ENCODE data around the gene SLC25A5. TPM values are rescaled to one million over a fixed set of nuclear protein-coding genes. Genes with fewer than 3 reads are reported as not detected.

Gene SLC25A5
- total RNA-seq (100 to 1,000 TPM; 102 to 171 (median 116) TPM), total RNA-seq (51.6 to 439 (median 115) reads per million in 29 experiments)
- total RNA-seq (2013) = 111 TPM

DNA sequence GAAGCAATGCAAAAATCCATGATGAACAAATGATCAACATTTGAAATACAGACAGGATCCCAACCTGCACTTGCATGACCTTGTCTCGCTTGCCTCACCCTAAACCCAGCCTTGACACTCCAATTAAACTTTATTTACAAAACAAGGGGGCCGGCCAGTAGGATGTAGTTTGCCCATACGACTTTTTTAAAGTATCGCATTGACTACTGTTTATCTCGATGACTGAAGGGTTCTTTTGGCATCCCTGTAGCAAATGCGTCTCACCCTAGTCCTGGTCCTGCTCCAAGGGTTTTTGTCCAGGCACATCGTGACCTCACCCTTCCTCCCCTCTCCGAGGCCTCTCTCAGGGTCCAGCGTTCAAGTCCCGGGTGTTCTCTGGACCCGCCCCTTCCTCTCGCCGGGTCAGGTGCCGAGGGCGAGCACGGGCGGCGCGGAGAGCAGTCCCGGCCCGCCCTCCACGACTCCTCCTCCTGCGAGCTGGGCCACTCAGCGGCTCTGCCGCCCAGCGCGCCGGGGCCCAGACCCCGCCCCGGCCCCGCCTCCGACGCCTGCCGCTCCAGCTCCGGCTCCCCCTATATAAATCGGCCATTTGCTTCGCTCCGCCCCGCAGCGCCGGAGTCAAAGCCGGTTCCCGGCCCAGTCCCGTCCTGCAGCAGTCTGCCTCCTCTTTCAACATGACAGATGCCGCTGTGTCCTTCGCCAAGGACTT lies at the start of gene SLC25A5:
Gene SLC25A5 (plus strand): TSS at position 603 of the 709 bp plus-strand sequence. CDS start 72 bp downstream, at position 675.
- Histone ChIP-seq H3K36me3 (ENCODE audit: control insufficient read depth in 2 of 2, extremely low read depth in 1 of 2, insufficient read depth in 1 of 2, low read length in 1 of 2) (peaks cover 0 to 20% of the 10 kb centered on the region in 2 donors), H3K27me3 (replicated peaks in 1 of 2; ENCODE audit: control insufficient read depth in 2 of 2, extremely low read depth in 1 of 2, insufficient read depth in 2 of 2, low read length in 1 of 2) (no peaks in the 10 kb centered on the region), H3K4me1 (ENCODE audit: control insufficient read depth in 1 of 2, extremely low read depth in 1 of 2, insufficient read depth in 2 of 2, low read length in 2 of 2) (peaks cover 0 to 16% of the 10 kb centered on the region in 2 experiments), H3K27ac (ENCODE audit: low read length) (peak within 1 kb of the TSS; percentile 84), H3K9me3 (no peaks in the 10 kb centered on the region), H3K4me3 (ENCODE audit: control insufficient read depth in 1 of 2, extremely low read depth in 1 of 2, low read length in 1 of 2) (peak within 1 kb of the TSS; percentile 72 to 77)
- ChIA-PET POLR2A (interaction anchor here in 1 of 2 donors (0.6 kb wide), 1 partner anchor 152 kb away, joined by 3 read pairs; no protein-coding TSS in a partner anchor), CTCF (interaction anchor here (0.6 kb wide), 2 partner anchors 290 to 472 kb away, joined by 3 to 18 read pairs; partner anchors contain the start of gene SOWAHD (in 1 of the 2))
- H3K27me3 Mint-ChIP-seq = peaks cover 0 to 5% of the 10 kb centered on the region in 2 donors
- peak; percentile 52 to 89 (median 77) for DNase-seq
- peak within 1 kb of the TSS; percentile 84 to 88 for H3K27ac Mint-ChIP-seq
- H3K9me3 Mint-ChIP-seq = no peaks in the 10 kb centered on the region
- ATAC-seq (replicated peaks in 1 of 4) = peak; percentile 84 to 91 (median 86)
- H3K4me1 Mint-ChIP-seq = peaks cover 9 to 16% (median 15%) of the 10 kb centered on the region in 3 donors
- peak within 1 kb of the TSS; percentile 82 to 93 (median 86) for H3K4me3 Mint-ChIP-seq
- no peaks in the 10 kb centered on the region for H3K36me3 Mint-ChIP-seq
- WGBS (ENCODE audit: insufficient coverage) = 0% methylated on average over 21 of the region's 46 CpGs

DNA sequence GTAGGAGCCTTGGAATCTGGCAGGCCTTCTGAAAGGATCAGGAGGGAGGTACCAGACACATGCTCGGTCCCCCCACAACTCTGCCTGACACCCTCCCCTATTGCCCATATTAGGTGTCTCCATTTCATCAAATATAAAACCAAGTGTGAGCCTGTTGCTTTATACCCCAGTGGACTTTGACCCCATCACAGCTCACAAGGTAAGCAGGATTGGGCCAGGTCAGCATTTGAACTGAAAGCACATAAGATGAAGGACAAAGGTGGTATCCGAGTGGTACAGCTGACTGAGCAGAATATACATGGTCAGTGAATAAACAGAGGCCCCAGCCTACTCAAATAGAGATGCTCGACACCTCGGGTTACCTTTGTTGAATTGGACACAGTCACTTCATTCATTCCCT lies 49.1 kb upstream of the SLC25A5 start:
- H3K27me3 ChIP-seq (replicated peaks in 1 of 2; ENCODE audit: control insufficient read depth in 2 of 2, extremely low read depth in 1 of 2, insufficient read depth in 2 of 2, low read length in 1 of 2) = no peaks in the 10 kb centered on the region
- no peaks in the 10 kb centered on the region for H3K4me1 ChIP-seq (ENCODE audit: control insufficient read depth in 1 of 2, extremely low read depth in 1 of 2, insufficient read depth in 2 of 2, low read length in 2 of 2)
- CTCF ChIA-PET = no interaction called here
- 100% methylated on average over 2 of the region's 4 CpGs for WGBS (ENCODE audit: insufficient coverage)
- POLR2A ChIA-PET = no interaction called here
- H3K36me3 ChIP-seq (ENCODE audit: control insufficient read depth in 2 of 2, extremely low read depth in 1 of 2, insufficient read depth in 1 of 2, low read length in 1 of 2) = no peaks in the 10 kb centered on the region
- H3K4me3 ChIP-seq (ENCODE audit: control insufficient read depth in 1 of 2, extremely low read depth in 1 of 2, low read length in 1 of 2) = no peak overlapping the region
- Mint-ChIP-seq H3K36me3 (peaks cover 8% of the 10 kb centered on the region), H3K27ac (no peak overlapping the region), H3K27me3 (peaks cover 0 to 9% of the 10 kb centered on the region in 2 donors), H3K4me1 (no peaks in the 10 kb centered on the region), H3K4me3 (no peak overlapping the region), H3K9me3 (no peaks in the 10 kb centered on the region)
- no peak overlapping the region for H3K27ac ChIP-seq (ENCODE audit: low read length)
- no peaks in the 10 kb centered on the region for H3K9me3 ChIP-seq
- no peak for ATAC-seq (replicated peaks in 1 of 4)
- DNase-seq = no peak

DNA sequence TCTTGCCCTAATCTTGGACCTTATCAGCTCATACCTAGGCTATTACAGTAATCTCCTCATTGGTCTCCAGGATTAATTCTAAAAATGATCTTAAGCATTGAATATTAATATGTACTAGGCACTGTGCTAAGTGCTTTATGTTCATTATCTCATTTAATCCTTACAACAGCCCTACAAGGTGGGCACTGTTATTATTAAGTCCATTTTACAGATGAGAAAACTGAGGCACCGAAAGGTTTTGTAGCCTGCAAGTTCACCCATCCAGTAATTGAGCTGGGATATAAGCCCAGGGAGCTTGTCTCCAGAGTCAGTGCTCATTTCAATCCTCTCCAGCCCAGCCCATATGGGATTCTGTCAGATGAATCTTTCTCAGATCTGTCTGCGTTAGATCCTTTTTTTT lies 48.3 kb upstream of the SLC25A5 start:
- Mint-ChIP-seq H3K36me3 (peaks cover 8% of the 10 kb centered on the region), H3K9me3 (no peaks in the 10 kb centered on the region), H3K27ac (no peak overlapping the region), H3K27me3 (peaks cover 0 to 9% of the 10 kb centered on the region in 2 donors), H3K4me1 (no peaks in the 10 kb centered on the region), H3K4me3 (no peak overlapping the region)
- Histone ChIP-seq H3K27ac (ENCODE audit: low read length) (no peak overlapping the region), H3K36me3 (ENCODE audit: control insufficient read depth in 2 of 2, extremely low read depth in 1 of 2, insufficient read depth in 1 of 2, low read length in 1 of 2) (no peaks in the 10 kb centered on the region), H3K4me3 (ENCODE audit: control insufficient read depth in 1 of 2, extremely low read depth in 1 of 2, low read length in 1 of 2) (no peak overlapping the region), H3K27me3 (replicated peaks in 1 of 2; ENCODE audit: control insufficient read depth in 2 of 2, extremely low read depth in 1 of 2, insufficient read depth in 2 of 2, low read length in 1 of 2) (no peaks in the 10 kb centered on the region), H3K9me3 (no peaks in the 10 kb centered on the region), H3K4me1 (ENCODE audit: control insufficient read depth in 1 of 2, extremely low read depth in 1 of 2, insufficient read depth in 2 of 2, low read length in 2 of 2) (no peaks in the 10 kb centered on the region)
- no peak for DNase-seq
- no CpG with 5 or more reads among the region's 2 CpGs for WGBS (ENCODE audit: insufficient coverage)
- no peak for ATAC-seq (replicated peaks in 1 of 4)
- POLR2A ChIA-PET = no interaction called here
- CTCF ChIA-PET = interaction anchor here in 1 of 2 donors (0.7 kb wide), 1 partner anchor 665 kb away, joined by 5 read pairs; no protein-coding TSS in a partner anchor

DNA sequence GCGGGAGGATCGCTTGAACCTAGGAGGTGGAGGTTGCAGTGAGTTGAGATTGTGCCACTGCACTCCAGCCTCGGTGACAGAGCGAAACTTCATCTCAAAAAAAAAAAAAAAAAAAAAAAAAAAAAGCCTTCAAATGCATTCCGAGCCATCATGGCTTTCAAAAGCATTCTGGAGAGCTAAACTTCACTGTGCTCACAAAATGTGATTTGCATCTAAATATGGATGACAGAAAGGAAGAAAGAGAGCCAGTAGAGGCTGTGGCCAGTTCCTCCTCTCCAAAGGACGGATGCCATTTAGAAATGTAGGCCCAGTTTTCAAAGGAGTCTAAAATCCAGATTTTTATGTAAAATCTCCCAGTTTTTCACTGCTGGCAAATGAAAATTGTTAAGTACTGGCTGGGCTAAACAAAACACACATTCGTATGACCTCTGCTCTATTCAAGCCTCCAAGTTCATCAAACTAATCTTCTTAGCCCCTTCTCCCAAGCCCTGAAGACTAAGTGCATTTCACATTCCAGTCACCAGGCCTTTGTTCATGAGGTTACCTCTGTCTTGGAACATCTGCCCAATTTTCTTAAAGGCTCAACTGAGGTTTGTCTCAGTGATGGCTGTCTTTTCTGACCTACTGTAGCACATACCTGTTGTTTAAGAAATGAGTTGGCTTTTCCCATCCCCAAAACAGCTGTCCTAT lies 47.1 kb upstream of the SLC25A5 start:
- POLR2A ChIA-PET = no interaction called here
- Histone ChIP-seq H3K27ac (ENCODE audit: low read length) (no peak overlapping the region), H3K4me1 (ENCODE audit: control insufficient read depth in 1 of 2, extremely low read depth in 1 of 2, insufficient read depth in 2 of 2, low read length in 2 of 2) (peaks cover 0 to 5% of the 10 kb centered on the region in 2 experiments), H3K4me3 (ENCODE audit: control insufficient read depth in 1 of 2, extremely low read depth in 1 of 2, low read length in 1 of 2) (no peak overlapping the region), H3K9me3 (no peaks in the 10 kb centered on the region), H3K27me3 (replicated peaks in 1 of 2; ENCODE audit: control insufficient read depth in 2 of 2, extremely low read depth in 1 of 2, insufficient read depth in 2 of 2, low read length in 1 of 2) (no peaks in the 10 kb centered on the region), H3K36me3 (ENCODE audit: control insufficient read depth in 2 of 2, extremely low read depth in 1 of 2, insufficient read depth in 1 of 2, low read length in 1 of 2) (no peaks in the 10 kb centered on the region)
- Mint-ChIP-seq H3K4me1 (peaks cover 0 to 1% (median 0%) of the 10 kb centered on the region in 3 donors), H3K27ac (no peak overlapping the region), H3K36me3 (peaks cover 8% of the 10 kb centered on the region), H3K4me3 (no peak overlapping the region), H3K9me3 (no peaks in the 10 kb centered on the region), H3K27me3 (peaks cover 0 to 9% of the 10 kb centered on the region in 2 donors)
- CTCF ChIA-PET = interaction anchor here in 1 of 2 donors (0.6 kb wide), 1 partner anchor 13 kb away, joined by 3 read pairs; no protein-coding TSS in a partner anchor
- WGBS (ENCODE audit: insufficient coverage) = no CpG with 5 or more reads among the region's 7 CpGs
- DNase-seq = no peak
- ATAC-seq (replicated peaks in 1 of 4) = no peak

DNA sequence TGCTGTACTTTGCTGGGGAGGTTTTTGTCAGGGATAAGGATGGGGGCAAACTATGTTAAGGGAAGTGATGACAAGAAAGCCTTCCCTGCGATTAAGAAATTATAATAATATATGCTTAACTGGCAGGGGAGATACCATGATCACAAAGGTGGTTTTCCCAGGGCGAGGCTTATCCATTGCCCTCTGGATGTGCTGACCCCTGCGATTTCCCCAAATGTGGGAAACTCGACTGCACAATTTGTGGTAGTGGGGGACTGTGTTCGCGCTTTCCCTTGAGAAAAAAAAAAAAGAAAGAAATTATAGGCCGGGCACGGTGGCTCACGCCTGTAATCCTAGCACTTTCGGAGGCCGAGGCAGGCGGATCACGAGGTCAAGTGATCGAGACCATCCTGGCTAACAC lies 44.6 kb upstream of the SLC25A5 start:
- Mint-ChIP-seq H3K4me1 (peaks cover 12 to 13% (median 13%) of the 10 kb centered on the region in 3 donors), H3K4me3 (no peak overlapping the region), H3K27ac (no peak overlapping the region), H3K27me3 (peaks cover 0 to 9% of the 10 kb centered on the region in 2 donors), H3K36me3 (peaks cover 8% of the 10 kb centered on the region), H3K9me3 (no peaks in the 10 kb centered on the region)
- ChIA-PET POLR2A (no interaction called here), CTCF (no interaction called here)
- Histone ChIP-seq H3K27ac (ENCODE audit: low read length) (no peak overlapping the region), H3K9me3 (no peaks in the 10 kb centered on the region), H3K4me1 (ENCODE audit: control insufficient read depth in 1 of 2, extremely low read depth in 1 of 2, insufficient read depth in 2 of 2, low read length in 2 of 2) (peaks cover 0 to 11% of the 10 kb centered on the region in 2 experiments), H3K4me3 (ENCODE audit: control insufficient read depth in 1 of 2, extremely low read depth in 1 of 2, low read length in 1 of 2) (no peak overlapping the region), H3K27me3 (replicated peaks in 1 of 2; ENCODE audit: control insufficient read depth in 2 of 2, extremely low read depth in 1 of 2, insufficient read depth in 2 of 2, low read length in 1 of 2) (no peaks in the 10 kb centered on the region), H3K36me3 (ENCODE audit: control insufficient read depth in 2 of 2, extremely low read depth in 1 of 2, insufficient read depth in 1 of 2, low read length in 1 of 2) (no peaks in the 10 kb centered on the region)
- no peak for ATAC-seq (replicated peaks in 1 of 4)
- WGBS (ENCODE audit: insufficient coverage) = no CpG with 5 or more reads among the region's 14 CpGs
- peak in 4 of 35 experiments; percentile 0 to 59 (median 14) for DNase-seq

DNA sequence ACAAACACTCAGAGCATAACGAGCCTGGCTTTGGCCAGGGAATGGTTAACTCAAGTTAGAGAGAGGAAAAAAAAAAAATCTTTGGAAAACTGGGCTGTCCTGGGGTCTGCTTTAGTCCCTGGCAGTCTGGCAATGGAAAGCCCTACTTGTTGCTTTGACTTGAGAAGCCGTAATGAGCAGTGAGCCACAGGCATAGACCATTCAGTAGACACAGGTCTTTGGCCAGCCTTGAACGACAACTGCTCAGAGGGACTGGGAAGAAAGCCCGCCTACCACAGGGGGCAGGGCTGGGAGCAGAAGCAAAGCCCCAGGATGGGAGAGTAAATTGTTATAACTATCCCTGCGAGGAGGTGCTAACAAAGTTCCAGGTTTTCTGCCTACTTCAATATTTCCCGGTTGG lies 43.2 kb upstream of the SLC25A5 start:
- ATAC-seq (replicated peaks in 1 of 4) (no peak), DNase-seq (no peak)
- Histone ChIP-seq H3K27me3 (replicated peaks in 1 of 2; ENCODE audit: control insufficient read depth in 2 of 2, extremely low read depth in 1 of 2, insufficient read depth in 2 of 2, low read length in 1 of 2) (no peaks in the 10 kb centered on the region), H3K27ac (ENCODE audit: low read length) (no peak overlapping the region), H3K9me3 (no peaks in the 10 kb centered on the region), H3K36me3 (ENCODE audit: control insufficient read depth in 2 of 2, extremely low read depth in 1 of 2, insufficient read depth in 1 of 2, low read length in 1 of 2) (no peaks in the 10 kb centered on the region), H3K4me1 (ENCODE audit: control insufficient read depth in 1 of 2, extremely low read depth in 1 of 2, insufficient read depth in 2 of 2, low read length in 2 of 2) (peaks cover 0 to 11% of the 10 kb centered on the region in 2 experiments), H3K4me3 (ENCODE audit: control insufficient read depth in 1 of 2, extremely low read depth in 1 of 2, low read length in 1 of 2) (no peak overlapping the region)
- H3K27me3 Mint-ChIP-seq = peaks cover 0 to 10% of the 10 kb centered on the region in 2 donors
- peaks cover 12 to 13% (median 13%) of the 10 kb centered on the region in 3 donors for H3K4me1 Mint-ChIP-seq
- peak overlapping the region in 1 of 2 donors; percentile 57 for H3K27ac Mint-ChIP-seq
- CTCF ChIA-PET = interaction anchor here in 1 of 2 donors (0.6 kb wide), 1 partner anchor 59 kb away, joined by 5 read pairs; no protein-coding TSS in a partner anchor
- WGBS (ENCODE audit: insufficient coverage) = 100% methylated on average over 2 of the region's 6 CpGs
- H3K36me3 Mint-ChIP-seq = peaks cover 8% of the 10 kb centered on the region
- POLR2A ChIA-PET = interaction anchor here in 1 of 2 donors (1.1 kb wide), 1 partner anchor 1880 kb away, joined by 5 read pairs; no protein-coding TSS in a partner anchor
- H3K9me3 Mint-ChIP-seq = no peaks in the 10 kb centered on the region
- H3K4me3 Mint-ChIP-seq = no peak overlapping the region
